GM23248 (cell line): ENCODE data around the gene KRTAP5-9.

Source experiments
- EZH2 ChIP-seq: fragments of 200-600 bp; sonication (generic); IDR thresholded peaks from 2 replicates; pipeline ENCODE4 v1.6.1; 2018; ENCODE audit warnings: antibody characterized with exemption, mild to moderate bottlenecking; ENCODE audit not compliant: insufficient read depth, poor library complexity, severe bottlenecking
- EZH2phosphoT487 ChIP-seq: fragments of 200-600 bp; sonication (generic); IDR thresholded peaks from 2 replicates; pipeline ENCODE4 v1.6.1; 2018; ENCODE audit warnings: antibody characterized with exemption, moderate library complexity, mild to moderate bottlenecking, low read depth; ENCODE audit not compliant: insufficient read depth

- TF ChIP-seq EZH2phosphoT487 (no peak), EZH2 (no peak)
Observed at GRCh38 chr11:71501071-71501985, 46.9 kb upstream of the KRTAP5-9 start.
